GM21786 (cell line): ENCODE results near the gene MPST.
"Not testable (repeated sequence)": the region's sequence is repeated elsewhere in the genome, so short reads cannot be mapped to it uniquely, and the experiment has no call there.

ENCODE experiments used
- ATAC-seq: cut with Tn5 transposase; IDR thresholded peaks from one replicate; pipeline ENCODE4 v1.9.1; 2021; ENCODE audit not compliant: unreplicated experiment

The MPST gene

GRCh38 chr22:37019309-37020191, at the start of gene MPST, which contains the start of gene TST:
Gene MPST, plus strand, starts transcription at chr22:37019742. Its CDS starts 95 bp downstream, at chr22:37019837.
Gene TST, minus strand, starts transcription at chr22:37019447. Its CDS starts 715 bp downstream, at chr22:37018732.
- ATAC-seq, result no peak

GRCh38 chr22:36971341-36972125, 48.0 kb upstream of the MPST start:
- ATAC-seq, result no peak

- no peak for ATAC-seq
These were observed 42.9 kb upstream of the MPST start for GRCh38 chr22:36976606-36977005.

GRCh38 chr22:36977401-36977861, 42.1 kb upstream of the MPST start:
- no peak for ATAC-seq

- ATAC-seq, result no peak
These were observed 41.4 kb upstream of the MPST start for GRCh38 chr22:36977947-36978660.

GRCh38 chr22:36979016-36979910, 40.3 kb upstream of the MPST start:
- no peak for ATAC-seq

GRCh38 chr22:36981247-36981775, 38.2 kb upstream of the MPST start:
- no peak for ATAC-seq

GRCh38 chr22:36982136-36982535, 37.4 kb upstream of the MPST start:
- ATAC-seq, result no peak

- ATAC-seq, result no peak
These were observed 34.2 kb upstream of the MPST start for GRCh38 chr22:36985211-36985889.

- ATAC-seq, result no peak
These were observed 33.2 kb upstream of the MPST start for GRCh38 chr22:36986242-36986821.

- no peak for ATAC-seq
These were observed 31.3 kb upstream of the MPST start for GRCh38 chr22:36988075-36988832.

- not testable (repeated sequence) for ATAC-seq
These were observed 30.5 kb upstream of the MPST start for GRCh38 chr22:36989012-36989411.

GRCh38 chr22:36990457-36990856, 29.1 kb upstream of the MPST start:
- ATAC-seq, result no peak

- ATAC-seq, result no peak
These were observed 28.3 kb upstream of the MPST start for GRCh38 chr22:36991206-36991605.

- ATAC-seq, result no peak
These were observed 21.8 kb upstream of the MPST start for GRCh38 chr22:36997746-36998145.

- ATAC-seq, result no peak
These were observed 20.8 kb upstream of the MPST start for GRCh38 chr22:36998620-36999351.

GRCh38 chr22:36999463-36999862, 20.1 kb upstream of the MPST start:
- ATAC-seq, result no peak
